WTC11 (cell line): ENCODE results near the gene EBF3.

Experiments used
- CBFB ChIP-seq: sonication (generic); formaldehyde crosslinking; IDR thresholded peaks from 2 replicates; pipeline ENCODE4 v1.8.1; 2022; ENCODE audit warnings: mild to moderate bottlenecking, low read depth, missing genetic modification reagents
- TEAD1 ChIP-seq: sonication (generic); formaldehyde crosslinking; IDR thresholded peaks from 2 replicates; pipeline ENCODE4 v1.8.0; 2022; ENCODE audit warnings: mild to moderate bottlenecking, missing genetic modification reagents
- ZNF232 ChIP-seq: sonication (generic); formaldehyde crosslinking; IDR thresholded peaks from 2 replicates; pipeline ENCODE4 v1.8.0; 2022; ENCODE audit warnings: mild to moderate bottlenecking, missing genetic modification reagents
- ZNF416 ChIP-seq: fragments of 250-450 bp; sonication (Bioruptor Pico); IDR thresholded peaks from 2 replicates; pipeline ENCODE4 v1.9.0; 2021; ENCODE audit warnings: mild to moderate bottlenecking, inconsistent platforms
- TF ChIP-seq, protein P1 (sequence below): sonication (generic); formaldehyde crosslinking; IDR thresholded peaks from 2 replicates; pipeline ENCODE4 v1.8.1; 2023; ENCODE audit warnings: mild to moderate bottlenecking, missing genetic modification reagents, moderate library complexity
- TF ChIP-seq, protein P2 (sequence below): fragments of 200-600 bp; IDR thresholded peaks from 2 replicates; pipeline ENCODE4 v1.8.0; 2022; ENCODE audit warnings: antibody characterized with exemption
- TF ChIP-seq, protein P3 (sequence below): sonication (generic); formaldehyde crosslinking; IDR thresholded peaks from 2 replicates; pipeline ENCODE4 v1.8.0; 2022; ENCODE audit warnings: missing genetic modification reagents

DNA sequence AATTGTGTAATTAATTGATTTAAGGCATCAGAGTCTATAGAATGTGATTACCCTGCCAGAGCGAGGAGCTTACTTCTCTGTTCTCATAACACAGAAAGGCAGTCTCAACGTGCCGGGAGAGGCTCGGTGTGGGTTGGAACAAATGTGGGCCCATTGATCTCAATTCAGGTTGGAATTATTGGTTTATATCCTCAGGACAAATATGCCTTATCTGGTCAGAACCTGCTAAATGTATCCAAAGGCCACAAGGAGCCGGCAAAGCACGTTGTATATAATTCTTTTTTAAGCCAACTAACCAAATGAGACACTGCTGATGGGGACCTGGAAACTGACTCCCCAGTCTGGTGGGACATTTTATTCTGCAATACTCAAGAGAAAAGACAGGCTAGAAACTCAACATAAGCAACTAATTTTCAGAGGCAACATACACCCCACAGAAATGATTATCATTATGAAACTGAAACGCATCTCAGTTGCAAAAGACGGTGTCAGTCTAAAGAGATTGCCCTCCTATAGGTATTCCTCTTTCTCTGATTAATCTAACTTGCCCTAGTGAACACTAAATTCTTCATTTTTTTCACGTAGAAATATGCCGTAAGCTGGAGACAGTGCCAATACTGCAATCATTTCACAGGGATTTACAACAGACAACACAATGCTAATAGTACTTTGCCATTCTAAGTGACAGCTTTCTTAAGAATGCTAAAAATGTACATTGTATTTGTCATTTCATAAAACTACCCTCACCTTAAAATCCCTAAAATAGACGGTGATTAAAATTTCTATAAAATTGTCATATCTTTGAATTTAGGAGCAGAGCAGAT lies 9.4 kb downstream of the EBF3 start:
- TF ChIP-seq, protein P1, sequence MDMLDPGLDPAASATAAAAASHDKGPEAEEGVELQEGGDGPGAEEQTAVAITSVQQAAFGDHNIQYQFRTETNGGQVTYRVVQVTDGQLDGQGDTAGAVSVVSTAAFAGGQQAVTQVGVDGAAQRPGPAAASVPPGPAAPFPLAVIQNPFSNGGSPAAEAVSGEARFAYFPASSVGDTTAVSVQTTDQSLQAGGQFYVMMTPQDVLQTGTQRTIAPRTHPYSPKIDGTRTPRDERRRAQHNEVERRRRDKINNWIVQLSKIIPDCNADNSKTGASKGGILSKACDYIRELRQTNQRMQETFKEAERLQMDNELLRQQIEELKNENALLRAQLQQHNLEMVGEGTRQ (CRISPR knock-in tag) = no peak
- TF ChIP-seq ZNF232 (no peak), ZNF416 (CRISPR knock-in tag) (no peak), CBFB (CRISPR knock-in tag) (no peak), TEAD1 (CRISPR knock-in tag) (no peak)
- TF ChIP-seq, protein P2, sequence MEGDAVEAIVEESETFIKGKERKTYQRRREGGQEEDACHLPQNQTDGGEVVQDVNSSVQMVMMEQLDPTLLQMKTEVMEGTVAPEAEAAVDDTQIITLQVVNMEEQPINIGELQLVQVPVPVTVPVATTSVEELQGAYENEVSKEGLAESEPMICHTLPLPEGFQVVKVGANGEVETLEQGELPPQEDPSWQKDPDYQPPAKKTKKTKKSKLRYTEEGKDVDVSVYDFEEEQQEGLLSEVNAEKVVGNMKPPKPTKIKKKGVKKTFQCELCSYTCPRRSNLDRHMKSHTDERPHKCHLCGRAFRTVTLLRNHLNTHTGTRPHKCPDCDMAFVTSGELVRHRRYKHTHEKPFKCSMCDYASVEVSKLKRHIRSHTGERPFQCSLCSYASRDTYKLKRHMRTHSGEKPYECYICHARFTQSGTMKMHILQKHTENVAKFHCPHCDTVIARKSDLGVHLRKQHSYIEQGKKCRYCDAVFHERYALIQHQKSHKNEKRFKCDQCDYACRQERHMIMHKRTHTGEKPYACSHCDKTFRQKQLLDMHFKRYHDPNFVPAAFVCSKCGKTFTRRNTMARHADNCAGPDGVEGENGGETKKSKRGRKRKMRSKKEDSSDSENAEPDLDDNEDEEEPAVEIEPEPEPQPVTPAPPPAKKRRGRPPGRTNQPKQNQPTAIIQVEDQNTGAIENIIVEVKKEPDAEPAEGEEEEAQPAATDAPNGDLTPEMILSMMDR = no peak
- TF ChIP-seq, protein P3, sequence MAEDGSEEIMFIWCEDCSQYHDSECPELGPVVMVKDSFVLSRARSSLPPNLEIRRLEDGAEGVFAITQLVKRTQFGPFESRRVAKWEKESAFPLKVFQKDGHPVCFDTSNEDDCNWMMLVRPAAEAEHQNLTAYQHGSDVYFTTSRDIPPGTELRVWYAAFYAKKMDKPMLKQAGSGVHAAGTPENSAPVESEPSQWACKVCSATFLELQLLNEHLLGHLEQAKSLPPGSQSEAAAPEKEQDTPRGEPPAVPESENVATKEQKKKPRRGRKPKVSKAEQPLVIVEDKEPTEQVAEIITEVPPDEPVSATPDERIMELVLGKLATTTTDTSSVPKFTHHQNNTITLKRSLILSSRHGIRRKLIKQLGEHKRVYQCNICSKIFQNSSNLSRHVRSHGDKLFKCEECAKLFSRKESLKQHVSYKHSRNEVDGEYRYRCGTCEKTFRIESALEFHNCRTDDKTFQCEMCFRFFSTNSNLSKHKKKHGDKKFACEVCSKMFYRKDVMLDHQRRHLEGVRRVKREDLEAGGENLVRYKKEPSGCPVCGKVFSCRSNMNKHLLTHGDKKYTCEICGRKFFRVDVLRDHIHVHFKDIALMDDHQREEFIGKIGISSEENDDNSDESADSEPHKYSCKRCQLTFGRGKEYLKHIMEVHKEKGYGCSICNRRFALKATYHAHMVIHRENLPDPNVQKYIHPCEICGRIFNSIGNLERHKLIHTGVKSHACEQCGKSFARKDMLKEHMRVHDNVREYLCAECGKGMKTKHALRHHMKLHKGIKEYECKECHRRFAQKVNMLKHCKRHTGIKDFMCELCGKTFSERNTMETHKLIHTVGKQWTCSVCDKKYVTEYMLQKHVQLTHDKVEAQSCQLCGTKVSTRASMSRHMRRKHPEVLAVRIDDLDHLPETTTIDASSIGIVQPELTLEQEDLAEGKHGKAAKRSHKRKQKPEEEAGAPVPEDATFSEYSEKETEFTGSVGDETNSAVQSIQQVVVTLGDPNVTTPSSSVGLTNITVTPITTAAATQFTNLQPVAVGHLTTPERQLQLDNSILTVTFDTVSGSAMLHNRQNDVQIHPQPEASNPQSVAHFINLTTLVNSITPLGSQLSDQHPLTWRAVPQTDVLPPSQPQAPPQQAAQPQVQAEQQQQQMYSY (CRISPR knock-in tag) = no peak
